K562 (cell line): Measurements from ENCODE around the gene CARM1. TPM values are rescaled to one million over a fixed set of nuclear protein-coding genes. Genes with fewer than 3 reads are reported as not detected.

ENCODE experiments used
- BCLAF1 ChIP-seq, 2 experiments: fragments of 450-650 bp in 1 of 2; IDR thresholded peaks; 2 replicates each; pipeline ENCODE4 v1.6.1; 2011 to 2017; ENCODE audit warnings: low read depth in 2 of 2, antibody characterized with exemption in 1 of 2, borderline replicate concordance in 1 of 2, low read length in 1 of 2, mild to moderate bottlenecking in 1 of 2, mixed read lengths in 1 of 2; ENCODE audit not compliant: control insufficient read depth in 1 of 2
- ESRRA ChIP-seq: fragments of 450-650 bp; IDR thresholded peaks from 2 replicates; pipeline ENCODE4 v1.6.1; 2014; ENCODE audit warnings: low read depth, mild to moderate bottlenecking, moderate library complexity, borderline replicate concordance
- ETV6 ChIP-seq, 3 experiments: fragments of 150-350 bp in 1 of 3; sonication (generic) in 1 of 3; formaldehyde crosslinking in 1 of 3; IDR thresholded peaks; 2 replicates each; pipeline versions ENCODE4 v1.6.1 to v1.8.0; 2014 to 2022; ENCODE audit warnings: borderline replicate concordance in 2 of 3, low read depth in 2 of 3, antibody characterized with exemption in 1 of 3, low read length in 1 of 3, mild to moderate bottlenecking in 1 of 3, missing genetic modification reagents in 1 of 3
- EWSR1 ChIP-seq: fragments of 450-650 bp; IDR thresholded peaks from 2 replicates; pipeline ENCODE4 v1.6.1; 2018; ENCODE audit warnings: borderline replicate concordance, mild to moderate bottlenecking, low read depth, moderate library complexity; ENCODE audit not compliant: partially characterized antibody
- HDAC6 ChIP-seq: IDR thresholded peaks from 2 replicates; pipeline ENCODE4 v1.6.1; 2012; ENCODE audit warnings: low read depth, mild to moderate bottlenecking, control low read depth, inconsistent platforms, low read length, moderate library complexity
- HMG20A ChIP-seq: fragments of 450-650 bp; formaldehyde crosslinking; conservative IDR thresholded peaks from 2 replicates; pipeline ENCODE4 v1.4.0; 2020; ENCODE audit warnings: mild to moderate bottlenecking, mixed read lengths
- KLF16 ChIP-seq: IDR thresholded peaks from 2 replicates; pipeline ENCODE4 v1.6.1; 2016; ENCODE audit warnings: antibody characterized with exemption
- MTF1 ChIP-seq: fragments of 250-450 bp; sonication (Bioruptor Pico); IDR thresholded peaks from 2 replicates; pipeline ENCODE4 v1.9.0; 2021; ENCODE audit warnings: moderate library complexity, mild to moderate bottlenecking, inconsistent platforms, borderline replicate concordance
- NFXL1 ChIP-seq: fragments of 450-650 bp; formaldehyde crosslinking; IDR thresholded peaks from 2 replicates; pipeline ENCODE4 v1.4.0; 2021; ENCODE audit warnings: mild to moderate bottlenecking
- NKRF ChIP-seq: fragments of 450-650 bp; IDR thresholded peaks from 2 replicates; pipeline ENCODE4 v1.6.1; 2016; ENCODE audit warnings: borderline replicate concordance
- NR2C2 ChIP-seq, 2 experiments: fragments of 200-800 bp in 1 of 2; sonication (Bioruptor generic) in 1 of 2; sonication (generic) in 1 of 2; formaldehyde crosslinking in 1 of 2; IDR thresholded peaks; 2 replicates each; pipeline versions ENCODE4 v1.6.1 to v1.8.0; 2016 to 2022; ENCODE audit warnings: mild to moderate bottlenecking in 1 of 2, missing compliant biosample characterization in 1 of 2, missing genetic modification characterization in 1 of 2, missing genetic modification reagents in 1 of 2
- TBP ChIP-seq: optimal IDR thresholded peaks from 2 replicates; pipeline ENCODE3; 2011; ENCODE audit warnings: low read depth, low read length, improper control_type of control experiment
- TCFL5 ChIP-seq: fragments of 250-450 bp; sonication (Bioruptor Pico); conservative IDR thresholded peaks from 2 replicates; pipeline ENCODE4 v1.6.1; 2021; ENCODE audit warnings: mild to moderate bottlenecking, moderate library complexity, matching md5 sums
- THAP7 ChIP-seq: fragments of 250-450 bp; sonication (Bioruptor Pico); IDR thresholded peaks from 2 replicates; pipeline ENCODE4 v1.5.0; 2021
- TRIM25 ChIP-seq: fragments of 450-650 bp; IDR thresholded peaks from 2 replicates; pipeline ENCODE4 v1.7.0; 2016; ENCODE audit warnings: borderline replicate concordance
- ZBED1 ChIP-seq: IDR thresholded peaks from 2 replicates; pipeline ENCODE4 v1.6.1; 2014
- ZKSCAN1 ChIP-seq: fragments of 150-350 bp; IDR thresholded peaks from 2 replicates; pipeline ENCODE4 v1.6.1; 2016; ENCODE audit warnings: low read depth, low read length
- ZKSCAN3 ChIP-seq: fragments of 250-450 bp; sonication (Bioruptor Pico); IDR thresholded peaks from 2 replicates; pipeline ENCODE4 v1.4.0; 2020
- ZNF140 ChIP-seq: fragments of 250-450 bp; sonication (Bioruptor Pico); IDR thresholded peaks from 2 replicates; pipeline ENCODE4 v1.8.0; 2021; ENCODE audit warnings: moderate library complexity, mild to moderate bottlenecking, inconsistent platforms
- ZNF644 ChIP-seq: fragments of 200-800 bp; sonication (Bioruptor generic); IDR thresholded peaks from 2 replicates; pipeline ENCODE4 v1.6.1; 2016; ENCODE audit warnings: low read depth, missing genetic modification characterization, missing compliant biosample characterization
- polyA plus RNA-seq, 8 experiments: library from polyadenylated mRNA; depleted of rRNA in 4 of 8; stranded (reverse) in 5 of 8; unstranded in 3 of 8; fragments of >200 nt; fragmentation: Nextera tagmentation in 2 of 8; fragmentation: Illumina TruSeq in 1 of 8; extraction: Ambion mirVana in 2 of 8; extraction: Trizol in 1 of 8; gene quantifications; 2 replicates each; pipeline versions ENCODE4 v1.2.1 to v1.2.3, GENCODE V29; 2011 to 2014; ENCODE audit warnings: inconsistent platforms in 1 of 8, missing spikeins in 1 of 8
- total RNA-seq, 7 experiments: library from RNA; depleted of rRNA in 6 of 7; stranded (reverse); fragments of >200 nt in 6 of 7; fragmentation: Illumina TruSeq in 2 of 7; extraction: Trizol in 2 of 7; gene quantifications; 2 replicates each; pipeline versions ENCODE4 v1.2.1 to v1.2.3, GENCODE V29; 2011 to 2021; ENCODE audit warnings: low replicate concordance in 1 of 7

CARM1 gene
- total and polyA plus RNA-seq, 9 of the 15 experiments (the other 6 are each of a cell fraction or from before 2014, with no cell fraction given), result 0.36 to 86.0 (median 29.7) TPM

- TF ChIP-seq KLF16 (no peak), MTF1 (CRISPR knock-in tag) (no peak), ZBED1 (peak; percentile 98), TRIM25 (no peak), ZKSCAN3 (CRISPR knock-in tag) (no peak), NKRF (no peak; the same call in 1 of the 2 replicates), ETV6 (IDR thresholded peaks at IDR 0.05; ENCODE audit: borderline replicate concordance in 1 of 2, low read depth in 2 of 2, low read length in 1 of 2) (no peak), ETV6 (CRISPR knock-in tag; IDR thresholded peaks at IDR 0.05; ENCODE audit: borderline replicate concordance) (no peak), TBP (no peak), THAP7 (CRISPR knock-in tag) (no peak), ZNF644 (tag) (no peak), BCLAF1 (IDR thresholded peaks at IDR 0.05; ENCODE audit: borderline replicate concordance in 1 of 2, control insufficient read depth in 1 of 2, low read depth in 2 of 2, low read length in 1 of 2) (no peak), ESRRA (peak; percentile 33), NFXL1 (no peak), ZKSCAN1 (no peak), EWSR1 (no peak), HDAC6 (no peak), ZNF140 (CRISPR knock-in tag) (no peak), HMG20A (CRISPR knock-in tag) (no peak), NR2C2 (CRISPR knock-in tag; IDR thresholded peaks at IDR 0.05) (no peak), NR2C2 (tag; IDR thresholded peaks at IDR 0.05) (peak; percentile 72), TCFL5 (CRISPR knock-in tag) (no peak)
Observed at GRCh38 chr19:10863107-10863717, 8.1 kb upstream of the CARM1 start (continued).
